Superior temporal gyrus (tissue), 1 donor: ENCODE data around the gene ITIH2.
"Not testable (repeated sequence)": the region's sequence is repeated elsewhere in the genome, so short reads cannot be mapped to it uniquely, and the experiment has no call there.

Experiments
- DNase-seq: peaks from one replicate; pipeline ENCODE4 v3.0.0-alpha.2; 2016; ENCODE audit errors: extremely low spot score

ITIH2 gene

GRCh38 chr10:7697426-7697825, 5.7 kb upstream of the ITIH2 start:
- DNase-seq, result no peak

GRCh38 chr10:7700577-7701125, 2.5 kb upstream of the ITIH2 start:
- DNase-seq, result peak; percentile 22

DNA sequence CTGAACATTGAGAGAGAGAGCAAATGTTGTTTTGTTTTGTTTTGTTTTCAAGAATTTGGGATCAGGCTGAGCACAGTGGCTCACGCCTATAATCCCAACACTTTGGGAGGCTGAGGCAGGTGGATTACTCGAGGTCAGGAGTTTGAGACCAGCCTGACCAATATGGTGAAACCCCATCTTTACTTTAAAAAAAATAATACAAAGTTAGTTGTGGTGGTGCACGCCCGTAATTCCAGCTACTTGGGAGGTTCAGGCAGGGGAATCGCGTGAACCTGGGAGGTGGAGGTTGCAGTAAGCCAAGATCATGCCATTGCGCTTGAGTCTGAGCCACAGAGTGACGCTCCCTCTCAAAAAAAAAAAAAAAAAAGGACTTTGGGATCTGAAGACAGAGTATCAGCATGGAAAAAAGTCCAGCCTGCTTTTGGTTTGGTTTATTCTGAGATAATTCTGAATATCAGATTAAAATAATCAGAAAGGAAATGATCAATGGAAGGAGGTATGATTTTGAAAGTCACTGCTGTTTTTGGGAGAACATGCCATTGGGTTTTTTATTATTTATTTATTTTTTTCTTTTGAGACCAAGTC, 1.9 kb upstream of the ITIH2 start:
- DNase-seq, result no peak

DNA sequence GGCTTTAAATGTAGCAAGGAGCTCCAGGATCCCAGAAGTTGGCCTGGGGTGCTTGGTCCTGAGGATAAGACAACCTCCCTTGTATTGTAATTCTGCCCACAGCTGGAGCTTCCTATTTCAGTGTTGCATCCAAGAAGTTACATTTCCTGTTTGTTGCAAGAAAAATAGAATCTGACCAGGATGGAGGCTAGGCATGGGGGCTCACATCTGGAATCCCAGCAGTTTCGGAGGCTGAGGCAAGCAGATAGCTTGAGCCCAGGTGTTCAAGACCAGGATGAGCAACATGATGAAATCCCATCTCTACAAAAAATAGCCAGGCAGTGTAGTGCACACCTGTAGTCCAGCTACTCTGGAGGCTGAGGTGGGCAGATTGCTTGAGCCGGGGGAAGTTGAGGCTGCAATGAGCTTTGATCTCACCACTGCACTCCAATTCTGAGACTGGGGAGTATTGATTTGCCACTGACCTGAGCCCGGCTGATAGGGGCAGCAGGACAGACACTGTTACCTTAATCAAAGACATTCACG, 766 bp upstream of the ITIH2 start:
- DNase-seq, result no peak

DNA sequence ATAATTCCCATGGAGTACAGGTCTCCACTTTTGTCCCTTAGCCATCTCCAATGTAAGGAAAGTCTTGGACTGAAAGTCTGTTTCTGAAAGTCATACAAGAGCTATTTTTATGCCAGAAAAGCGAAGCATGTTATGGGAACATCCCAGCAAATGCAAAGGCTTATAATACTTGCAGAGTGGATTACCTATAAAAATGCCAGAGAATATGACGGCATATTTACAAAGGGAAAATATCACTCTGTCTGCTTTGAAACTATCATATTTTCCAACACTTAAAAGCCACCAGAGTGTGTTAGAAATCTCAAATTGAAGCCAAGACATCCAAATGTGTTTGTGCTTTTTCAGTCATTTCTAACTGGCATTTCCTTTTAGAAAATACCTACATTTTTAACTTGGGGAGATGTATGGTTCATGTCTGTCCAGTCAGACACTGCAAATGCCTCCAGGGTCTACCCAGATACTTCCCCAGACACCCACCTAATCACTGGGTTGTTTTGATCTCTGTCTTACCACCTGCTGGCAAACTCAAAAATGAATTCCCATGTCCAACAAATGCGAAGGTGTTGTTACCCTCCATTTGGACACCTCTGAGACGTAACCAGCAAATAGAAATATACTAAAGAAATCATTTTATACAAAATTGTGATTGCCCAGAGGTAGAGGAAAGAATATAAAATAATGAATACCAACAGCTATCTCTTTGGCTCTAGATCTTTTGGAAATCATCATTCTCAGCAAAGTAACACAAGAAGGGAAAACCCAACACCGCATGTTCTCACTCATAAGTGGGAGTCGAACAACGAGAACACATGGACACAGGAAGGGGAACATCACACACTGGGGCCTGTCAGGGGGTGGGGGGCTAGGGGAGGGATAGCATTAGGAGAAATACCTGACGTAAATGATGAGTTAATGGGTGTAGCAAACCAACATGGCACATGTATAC, 1.2 kb downstream of the ITIH2 start:
- no peak for DNase-seq

DNA sequence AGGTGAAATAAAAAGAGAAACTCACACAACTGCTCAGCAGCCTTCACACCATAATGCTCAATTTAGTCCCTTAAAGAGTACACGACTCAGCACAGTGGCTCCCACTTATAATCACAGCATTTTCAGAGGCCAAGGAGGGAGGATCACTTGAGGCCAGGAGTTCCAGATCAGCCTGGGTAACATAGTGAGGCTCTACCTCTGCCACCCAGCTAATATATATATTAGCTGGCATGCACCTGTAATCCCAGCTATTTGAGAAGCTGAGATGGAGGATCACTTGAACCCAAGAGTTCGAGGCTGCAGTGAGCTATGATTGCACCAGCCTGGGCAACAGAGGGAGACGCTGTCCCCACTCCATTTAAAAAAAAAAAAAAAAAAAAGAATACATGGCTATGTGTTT, 2.2 kb downstream of the ITIH2 start:
- DNase-seq, result no peak

DNA sequence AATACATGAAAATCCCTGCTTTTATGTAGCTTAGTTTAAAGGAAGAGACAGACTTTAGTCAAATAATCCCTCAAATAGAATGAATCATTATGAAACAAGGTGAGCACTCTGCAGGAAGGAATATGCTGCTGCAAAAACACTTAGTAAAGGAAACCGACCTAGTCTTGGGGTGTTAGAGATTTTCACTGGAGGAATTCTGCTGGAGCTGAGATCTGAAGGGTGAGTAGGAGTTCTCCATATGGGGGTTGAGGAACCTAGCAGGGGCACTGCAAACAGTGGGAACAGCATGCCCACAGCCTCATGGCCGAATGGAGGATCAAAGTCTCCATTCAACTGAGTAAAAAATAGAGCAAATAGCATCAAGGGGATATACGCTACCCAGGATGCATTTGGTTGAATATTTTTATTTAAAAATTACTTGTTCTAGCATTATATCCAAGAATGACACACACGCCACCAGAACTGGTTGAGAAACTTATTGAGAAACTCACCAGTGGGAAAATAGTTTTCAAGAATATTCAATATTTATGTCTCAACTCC, 3.5 kb downstream of the ITIH2 start:
- DNase-seq, result no peak

DNA sequence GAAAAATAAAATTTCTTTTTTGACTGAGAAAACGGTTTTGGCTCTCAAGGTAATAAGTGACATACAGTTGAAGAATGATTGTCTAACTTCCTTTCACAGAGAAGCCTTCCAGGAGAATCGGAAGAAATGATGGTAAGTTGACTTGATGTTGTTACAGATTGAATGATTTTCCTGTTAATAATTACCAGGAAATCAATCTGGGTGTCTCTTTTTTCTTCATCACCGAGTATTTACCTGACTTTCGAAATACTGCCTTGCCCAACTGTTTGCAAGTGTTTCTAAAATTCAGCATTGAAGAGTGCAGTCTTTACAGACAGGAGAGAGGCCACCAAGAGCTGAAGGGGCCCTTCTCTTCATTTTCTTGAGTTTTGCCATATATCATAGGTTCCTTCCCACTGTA, 4.0 kb downstream of the ITIH2 start:
- no peak for DNase-seq

GRCh38 chr10:7707858-7708622, 4.9 kb downstream of the ITIH2 start:
- DNase-seq, result no peak

DNA sequence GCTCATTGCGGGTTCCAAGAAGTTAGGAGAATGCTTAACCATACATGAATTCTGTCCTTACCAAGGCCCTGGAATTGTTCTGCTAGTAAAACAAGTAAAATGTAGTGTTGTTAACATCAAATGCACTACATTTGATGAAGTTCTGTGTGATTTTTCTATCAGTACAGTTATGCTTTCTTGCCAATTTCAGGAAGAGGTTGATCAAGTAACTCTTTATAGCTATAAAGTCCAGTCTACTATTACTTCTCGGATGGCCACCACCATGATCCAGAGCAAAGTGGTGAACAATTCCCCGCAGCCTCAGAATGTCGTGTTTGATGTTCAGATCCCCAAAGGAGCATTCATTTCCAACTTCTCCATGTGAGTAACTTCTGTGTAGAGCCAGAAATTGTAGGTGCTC, 5.7 kb downstream of the ITIH2 start:
- DNase-seq, result no peak

DNA sequence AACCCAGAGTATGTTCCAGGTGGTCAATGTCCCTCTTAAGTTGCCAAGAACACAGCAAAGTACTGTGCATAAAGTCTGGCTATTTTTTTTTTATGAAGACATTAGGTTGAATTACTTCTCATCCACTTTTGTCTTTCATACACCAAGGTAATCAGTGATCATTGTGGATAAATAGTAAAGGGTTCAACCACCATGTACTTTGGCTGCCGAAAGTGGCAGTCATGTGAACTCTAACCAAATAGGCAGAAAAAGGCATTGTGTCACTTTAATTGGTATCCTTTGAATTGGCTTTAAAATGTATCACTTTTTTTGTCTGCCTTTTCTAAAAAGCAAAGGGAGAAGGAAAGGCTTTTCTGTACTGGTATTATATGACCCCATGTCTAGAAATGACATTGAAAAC, 7.3 kb downstream of the ITIH2 start:
- no peak for DNase-seq

- not testable (repeated sequence) for DNase-seq
Measured at GRCh38 chr10:7711075-7711474, 8.0 kb downstream of the ITIH2 start.

DNA sequence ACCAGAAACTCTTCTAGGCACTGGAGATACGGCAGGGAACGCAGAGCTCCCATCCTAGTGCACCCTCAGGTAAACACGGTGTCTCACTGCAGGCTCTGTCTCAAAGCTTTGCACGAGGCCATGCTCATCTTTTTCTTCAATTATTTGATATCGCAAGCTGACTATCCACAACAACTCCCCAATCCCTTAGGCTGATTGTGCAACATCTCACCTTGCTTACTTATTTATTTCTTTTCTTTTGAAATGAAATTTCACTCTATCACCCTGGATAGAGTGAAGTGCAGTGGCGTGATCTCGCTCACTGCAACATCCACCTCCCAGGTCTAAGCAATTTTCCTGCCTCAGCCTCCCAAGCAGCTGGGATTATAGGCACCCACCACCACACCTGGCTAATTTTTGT, 12.4 kb downstream of the ITIH2 start:
- DNase-seq, result no peak

- no peak for DNase-seq
Measured at GRCh38 chr10:7717767-7718166, 14.7 kb downstream of the ITIH2 start.

DNA sequence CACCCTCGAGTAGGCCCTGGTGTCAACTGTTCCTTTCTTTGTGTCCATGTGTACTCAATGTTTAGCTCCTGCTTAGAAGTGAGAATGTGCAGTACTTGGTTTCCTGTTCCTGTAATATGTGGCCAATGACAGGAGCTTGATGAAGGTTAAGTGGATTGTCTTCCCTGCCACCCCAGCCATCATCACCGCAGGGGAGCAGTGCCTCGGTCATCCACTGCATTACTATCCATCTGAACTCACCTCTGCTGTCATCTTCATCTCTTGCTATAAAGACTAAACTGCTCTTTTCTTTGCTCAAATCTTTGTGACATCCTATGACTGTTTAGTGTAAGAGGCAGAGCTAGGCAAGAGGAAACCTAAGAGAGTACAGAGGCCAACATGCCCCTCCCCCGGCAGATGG, 15.6 kb downstream of the ITIH2 start:
- no peak for DNase-seq

- DNase-seq, result no peak
Measured at GRCh38 chr10:7720478-7720877, 17.4 kb downstream of the ITIH2 start.

- no peak for DNase-seq
Measured at GRCh38 chr10:7722927-7723529, 19.9 kb downstream of the ITIH2 start.

GRCh38 chr10:7734821-7735220, 31.7 kb downstream of the ITIH2 start:
- DNase-seq, result no peak

DNA sequence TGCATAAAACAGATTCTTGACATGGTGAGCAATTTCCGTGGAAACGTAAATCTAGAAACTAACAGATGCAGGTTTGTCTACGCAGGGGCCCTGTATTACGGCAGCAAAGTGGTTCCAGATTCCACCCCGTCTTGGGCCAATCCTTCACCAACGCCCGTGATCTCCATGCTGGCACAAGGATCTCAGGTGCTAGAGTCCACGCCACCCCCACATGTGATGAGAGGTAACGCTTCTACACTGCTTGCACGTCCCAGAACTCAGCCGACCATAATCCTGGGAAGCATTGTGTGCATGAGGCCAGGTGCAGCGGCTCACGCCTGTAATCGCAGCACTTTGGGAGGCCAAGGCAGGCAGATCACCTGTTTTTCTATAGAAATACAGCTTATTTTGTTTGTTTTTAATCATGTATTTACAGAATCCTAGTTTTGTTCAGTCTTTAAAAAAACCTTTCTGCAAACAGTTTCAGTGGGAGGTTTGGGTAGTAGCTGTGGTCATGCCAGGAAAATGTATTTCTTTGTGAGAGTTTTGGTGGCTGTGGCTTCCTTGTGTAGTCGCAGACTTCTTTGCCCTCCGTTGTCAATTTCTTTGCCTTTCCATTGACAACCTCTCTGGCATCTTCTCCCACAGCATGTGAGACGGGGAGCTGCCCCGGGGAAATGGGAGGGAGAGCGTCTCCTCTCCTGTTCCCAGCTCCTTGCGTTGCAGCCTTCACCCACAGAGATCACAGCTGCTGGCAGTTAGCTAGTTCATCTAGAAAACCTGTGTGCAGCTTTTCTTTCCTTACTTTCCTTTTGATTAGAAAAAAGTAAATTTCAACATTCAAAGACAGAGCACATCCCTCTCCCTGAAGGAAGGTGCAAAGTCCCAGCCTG, 35.7 kb downstream of the ITIH2 start:
- no peak for DNase-seq

GRCh38 chr10:7744307-7744706, 41.2 kb downstream of the ITIH2 start:
- no peak for DNase-seq
